ENCODE measurements around the gene ZNF622.
"Not testable (repeated sequence)": the region's sequence is repeated elsewhere in the genome, so short reads cannot be mapped to it uniquely, and the experiment has no call there.

ZNF622 gene

DNA sequence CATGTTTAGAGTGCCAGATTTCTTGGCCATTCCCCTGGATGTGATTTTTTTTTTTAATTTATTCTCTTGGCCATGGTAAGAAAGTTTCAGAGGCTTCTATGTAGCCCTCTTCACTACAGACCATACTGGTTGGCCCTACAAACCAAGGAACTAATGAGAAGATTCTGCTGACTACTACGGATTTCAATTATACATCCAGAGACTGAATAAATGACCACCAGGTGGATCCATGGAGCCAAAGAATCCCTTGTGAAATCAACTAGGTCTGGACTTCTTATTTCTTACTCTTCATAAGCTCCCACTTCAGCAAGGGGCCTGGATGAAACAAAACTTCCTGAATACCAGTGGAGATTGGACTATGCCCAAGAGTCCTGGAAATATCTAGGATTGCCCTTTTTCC lies 27.6 kb downstream of the ZNF622 start:
- in situ Hi-C loops (cut with HindIII; ENCODE audit: low sequenced_read_pairs): no loop called here

DNA sequence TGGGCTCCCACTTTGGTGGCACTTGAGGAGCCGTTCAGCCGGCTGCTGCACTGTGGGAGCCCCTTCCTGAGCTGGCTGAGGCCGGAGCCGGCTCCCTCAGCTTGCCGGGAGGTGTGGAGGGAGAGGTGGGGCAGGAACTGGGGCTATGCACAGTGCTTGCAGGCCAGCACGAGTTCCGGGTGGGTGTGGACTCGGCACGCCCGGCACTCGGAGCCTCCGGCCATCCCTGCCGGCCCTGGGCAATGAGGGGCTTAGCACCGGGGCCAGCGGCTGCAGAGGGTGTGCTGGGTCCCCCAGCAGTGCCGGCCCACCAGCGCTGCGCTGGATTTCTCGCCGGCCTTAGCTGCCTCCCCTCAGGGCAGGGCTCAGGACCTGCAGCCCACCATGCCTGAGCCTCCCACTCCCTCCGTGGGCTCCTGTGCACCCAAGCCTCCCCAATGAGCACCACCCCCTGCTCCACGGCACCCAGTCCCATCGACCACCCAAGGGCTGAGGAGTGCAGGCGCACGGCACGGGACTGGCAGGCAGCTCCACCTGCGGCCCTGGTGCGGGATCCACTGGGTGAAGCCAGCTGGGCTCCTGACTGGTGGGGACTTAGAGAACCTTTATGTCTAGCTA lies 29.4 kb downstream of the ZNF622 start:
- in situ Hi-C loops (cut with HindIII; ENCODE audit: low sequenced_read_pairs): not testable (repeated sequence)

DNA sequence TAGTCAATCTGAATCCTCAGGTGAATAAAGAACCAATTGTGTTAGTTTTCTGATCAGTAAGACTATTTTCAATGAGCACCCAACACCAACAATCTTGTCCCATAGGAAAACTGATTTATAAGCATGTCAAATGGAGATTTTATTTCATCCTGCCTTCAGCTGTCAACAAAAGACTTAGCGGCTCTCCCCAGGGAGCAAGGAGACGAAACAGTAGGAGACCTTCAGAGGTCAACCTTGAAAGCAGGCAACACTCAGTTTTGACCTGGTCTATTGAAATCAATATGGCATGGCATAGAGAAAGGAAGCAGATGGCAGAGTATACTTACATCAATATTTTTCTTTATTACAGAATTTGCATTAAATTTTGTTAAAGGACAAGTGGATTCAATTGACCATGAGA lies 34.1 kb downstream of the ZNF622 start:
- in situ Hi-C loops (cut with HindIII; ENCODE audit: low sequenced_read_pairs): no loop called here

DNA sequence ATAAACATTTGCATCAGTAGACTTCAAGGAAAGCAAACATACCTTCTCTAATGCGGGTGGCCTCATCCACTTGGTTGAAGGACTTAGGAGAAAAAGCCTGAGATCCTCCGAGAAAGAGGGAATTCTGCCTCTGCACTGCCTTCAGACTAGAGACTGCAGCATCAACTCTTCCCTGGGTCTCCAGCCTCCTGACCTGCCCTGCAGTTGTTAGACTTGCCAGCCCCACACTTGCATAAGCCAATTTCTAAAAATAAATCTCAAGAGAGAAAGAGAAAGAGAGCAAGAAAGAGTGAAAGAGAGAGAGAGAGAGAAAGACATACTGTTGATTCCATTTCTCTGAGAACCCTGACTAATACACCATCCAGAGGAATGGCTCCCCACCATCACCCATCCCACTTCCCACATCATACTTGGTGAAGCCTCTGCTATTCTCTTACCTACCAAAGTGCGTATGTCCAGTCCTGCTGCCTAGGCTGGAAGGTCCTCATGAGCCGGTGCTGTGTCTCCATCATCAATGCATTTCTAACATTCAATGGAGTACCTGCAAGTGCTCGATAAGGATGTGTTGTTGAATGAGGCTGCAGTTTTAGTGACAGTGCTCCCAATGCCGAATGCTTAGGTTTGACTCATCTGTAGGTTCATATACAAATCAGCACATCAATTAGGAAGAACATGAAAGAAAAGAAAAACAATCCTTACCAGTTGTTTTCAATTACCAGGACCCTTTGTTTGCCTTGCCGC lies 35.1 kb downstream of the ZNF622 start:
- in situ Hi-C loops (cut with HindIII; ENCODE audit: low sequenced_read_pairs): no loop called here

DNA sequence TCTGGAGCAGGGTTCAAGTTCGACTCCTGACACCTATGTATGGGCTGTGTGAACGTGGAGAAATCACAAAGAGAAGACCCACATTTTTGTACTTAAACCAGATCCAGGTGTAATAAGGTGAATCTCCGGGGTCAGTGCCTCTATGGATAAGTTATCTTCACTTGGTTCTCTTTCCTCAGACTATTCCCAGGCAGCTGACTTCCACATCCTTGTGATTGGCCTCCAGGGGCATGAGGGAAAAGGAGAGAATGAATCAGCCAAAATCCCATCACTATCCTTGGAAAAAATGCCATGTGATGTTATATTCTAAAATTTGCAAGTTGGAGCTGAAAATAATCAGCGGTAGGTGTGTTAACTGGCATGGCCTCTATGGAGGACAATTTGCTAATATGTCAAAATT lies 37.2 kb downstream of the ZNF622 start:
- in situ Hi-C loops (cut with HindIII; ENCODE audit: low sequenced_read_pairs): no loop called here

DNA sequence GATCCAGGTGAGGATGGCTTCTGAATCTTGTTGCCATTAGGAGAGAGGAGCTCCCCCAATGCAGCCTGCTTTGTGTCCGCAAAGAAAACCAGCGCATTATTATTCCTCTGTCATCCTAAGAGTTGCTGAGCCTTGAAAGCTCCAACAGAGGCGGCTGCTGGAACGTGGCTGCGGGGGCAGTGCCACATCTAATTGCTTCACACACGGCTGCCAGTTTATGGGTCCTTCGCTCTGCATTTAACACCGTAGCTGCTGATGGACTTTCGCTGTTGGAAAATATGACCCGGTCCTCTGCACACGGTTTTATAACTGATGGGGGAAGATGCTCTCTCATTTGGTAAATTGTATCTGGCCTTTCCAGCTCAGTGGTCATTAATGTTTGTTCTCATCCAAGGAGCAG lies 38.0 kb downstream of the ZNF622 start:
- in situ Hi-C loops (cut with HindIII; ENCODE audit: low sequenced_read_pairs): no loop called here

DNA sequence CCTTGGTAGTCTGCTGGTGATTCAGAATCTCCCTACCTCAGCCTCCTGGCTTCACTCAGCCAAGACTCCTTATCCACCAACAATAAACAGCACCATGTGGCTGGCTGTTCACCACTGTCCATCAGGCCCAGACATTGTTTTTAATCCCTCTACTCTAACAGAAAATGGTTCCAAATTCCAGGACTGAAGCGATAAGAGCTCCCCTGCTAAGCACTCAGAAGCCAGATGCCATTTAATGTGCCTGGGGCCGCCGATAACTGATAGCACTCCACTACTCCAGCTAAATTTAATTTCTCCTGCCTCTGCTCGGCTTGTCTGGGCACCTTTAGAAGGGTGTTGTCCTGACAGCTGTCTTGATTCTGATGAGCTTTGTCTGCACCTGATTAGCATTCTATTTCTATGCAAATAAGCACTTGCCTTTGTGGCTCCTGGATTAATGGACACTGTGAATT lies 47.1 kb downstream of the ZNF622 start:
- in situ Hi-C loops (cut with HindIII; ENCODE audit: low sequenced_read_pairs): no loop called here

DNA sequence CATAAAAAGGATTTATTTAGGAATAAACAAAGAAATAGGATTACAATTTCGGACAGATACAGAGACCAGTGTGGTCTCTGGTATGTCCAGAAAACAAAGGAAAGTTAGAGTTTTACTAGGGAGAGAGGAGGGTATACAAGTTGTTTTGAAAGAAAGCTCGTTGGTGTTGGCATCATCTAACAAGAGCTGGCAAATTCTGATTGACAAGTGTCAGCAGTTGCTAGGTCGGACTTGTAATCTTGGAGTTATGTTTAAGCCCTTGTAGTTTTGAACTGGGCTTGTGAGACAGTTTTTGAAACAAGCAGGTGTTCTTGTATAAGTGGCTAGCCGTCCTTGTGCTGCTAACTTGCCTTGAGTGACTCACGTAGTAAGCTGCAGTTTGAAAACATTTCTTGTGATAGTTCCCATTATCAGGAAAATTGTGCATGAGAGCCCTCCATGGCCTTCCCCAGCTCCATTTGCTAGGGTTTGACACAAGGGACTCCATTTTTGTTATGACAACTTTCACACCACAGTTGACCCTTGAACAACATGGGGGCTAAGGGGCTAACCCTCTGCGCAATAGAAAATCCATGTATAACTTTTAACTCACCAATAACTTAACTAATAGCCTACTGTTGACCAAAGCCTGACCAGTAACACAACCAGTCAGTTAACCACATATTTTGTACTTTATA lies 48.1 kb downstream of the ZNF622 start:
- in situ Hi-C loops (cut with HindIII; ENCODE audit: low sequenced_read_pairs): no loop called here

DNA sequence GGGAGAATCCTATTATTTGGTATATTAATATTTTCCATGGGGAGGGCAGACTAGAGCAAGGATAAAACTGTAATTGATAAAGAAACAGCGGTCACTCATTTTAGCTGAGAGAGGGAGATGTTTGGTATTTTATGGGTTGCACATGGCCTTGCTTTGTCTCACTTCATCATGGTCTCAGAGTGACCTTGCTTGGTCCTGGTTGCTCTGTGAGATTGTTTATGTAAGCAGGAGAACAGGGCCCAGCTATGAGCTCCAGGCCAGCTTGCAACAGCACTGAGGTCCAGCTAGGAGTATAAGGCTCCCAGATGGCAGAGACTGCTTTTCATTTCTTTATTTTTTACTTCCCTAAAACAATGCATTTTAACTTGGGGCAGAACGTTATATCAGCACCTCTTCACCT lies 50.7 kb downstream of the ZNF622 start:
- in situ Hi-C loops (cut with HindIII; ENCODE audit: low sequenced_read_pairs): no loop called here

DNA sequence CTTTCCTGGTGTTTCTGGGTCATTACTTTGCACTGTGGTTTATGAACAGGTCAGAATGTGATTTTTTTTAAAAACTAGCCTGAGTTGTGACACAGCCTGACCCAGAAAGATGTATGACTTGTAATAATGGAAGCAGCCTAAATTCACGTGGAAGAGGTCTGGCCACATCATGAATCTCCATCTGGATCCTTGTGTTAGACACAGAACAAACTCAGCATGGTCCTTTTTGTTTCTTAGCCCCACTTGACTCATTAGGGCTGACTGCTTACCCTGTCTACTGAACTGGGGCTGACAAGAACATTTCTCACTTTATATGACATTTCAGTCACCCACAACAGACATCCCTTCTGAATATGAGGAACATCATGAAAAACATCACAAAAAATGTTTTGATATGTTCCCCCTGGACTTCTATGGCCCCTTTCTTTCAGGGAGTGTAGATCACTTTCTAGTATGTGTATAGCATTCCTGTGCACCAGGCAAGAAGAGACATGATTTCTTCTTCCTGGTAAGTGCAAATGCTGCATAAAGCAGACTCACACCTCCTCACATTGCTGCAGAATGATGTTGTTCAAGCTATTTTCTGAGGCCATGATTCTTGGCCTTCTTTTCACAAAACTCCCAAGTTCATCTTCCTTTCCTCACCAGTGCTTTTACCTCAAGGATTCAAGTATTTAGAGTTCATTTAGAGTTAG lies 52.3 kb downstream of the ZNF622 start:
- in situ Hi-C loops (cut with HindIII; ENCODE audit: low sequenced_read_pairs): no loop called here

DNA sequence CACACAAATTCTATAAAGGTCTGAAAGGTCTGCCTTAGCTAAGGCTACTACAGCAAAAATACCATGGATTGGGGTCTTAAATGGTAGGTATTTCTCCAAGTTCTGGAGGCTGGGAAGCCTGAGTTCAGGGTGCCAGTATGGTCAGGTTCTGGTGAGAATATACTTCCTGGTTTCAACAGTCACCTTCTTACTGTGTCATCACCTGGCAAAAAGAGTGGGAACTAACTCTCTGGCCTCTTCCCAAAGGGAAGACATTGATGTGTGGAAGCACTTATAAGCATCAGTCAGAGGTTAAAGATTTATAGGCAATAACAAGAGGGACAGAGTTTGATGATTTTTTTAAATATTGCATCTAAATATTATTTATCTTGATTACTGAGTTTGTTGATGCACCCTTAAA lies 53.0 kb downstream of the ZNF622 start:
- in situ Hi-C loops (cut with HindIII; ENCODE audit: low sequenced_read_pairs): no loop called here

DNA sequence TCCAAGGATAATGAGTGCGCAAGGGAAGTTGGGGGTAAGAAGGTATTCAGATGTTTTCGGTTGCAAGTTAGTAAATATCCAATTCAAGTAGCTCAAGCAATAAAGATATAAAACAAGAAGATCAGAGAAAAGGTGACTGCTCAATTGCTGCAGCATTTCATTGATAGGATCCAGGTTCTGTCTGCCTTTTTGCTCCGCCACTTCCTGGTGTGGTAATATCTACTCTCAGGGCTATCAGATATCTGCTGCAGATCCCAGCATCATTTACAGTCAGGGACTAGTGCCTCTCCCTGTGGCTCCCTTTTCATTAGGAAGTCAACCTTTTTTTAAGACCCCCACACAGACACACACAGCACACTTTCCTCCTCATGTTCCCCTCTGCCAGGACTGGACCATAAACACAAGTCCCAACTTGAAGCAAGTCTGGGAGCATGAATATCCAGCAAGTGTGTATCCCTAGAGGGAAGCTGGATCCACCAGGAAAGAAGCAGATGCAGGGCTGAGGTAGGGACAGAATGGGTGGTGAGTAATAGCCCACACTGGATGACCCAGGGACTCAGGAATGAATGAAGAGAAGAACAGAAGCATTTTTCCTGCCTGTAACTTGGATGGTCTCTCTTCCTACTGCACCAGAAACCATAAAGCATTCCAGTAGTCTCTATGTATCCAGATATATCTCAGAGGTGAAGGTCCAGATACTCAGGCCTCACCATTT lies 53.7 kb downstream of the ZNF622 start:
- in situ Hi-C loops (cut with HindIII; ENCODE audit: low sequenced_read_pairs): no loop called here

DNA sequence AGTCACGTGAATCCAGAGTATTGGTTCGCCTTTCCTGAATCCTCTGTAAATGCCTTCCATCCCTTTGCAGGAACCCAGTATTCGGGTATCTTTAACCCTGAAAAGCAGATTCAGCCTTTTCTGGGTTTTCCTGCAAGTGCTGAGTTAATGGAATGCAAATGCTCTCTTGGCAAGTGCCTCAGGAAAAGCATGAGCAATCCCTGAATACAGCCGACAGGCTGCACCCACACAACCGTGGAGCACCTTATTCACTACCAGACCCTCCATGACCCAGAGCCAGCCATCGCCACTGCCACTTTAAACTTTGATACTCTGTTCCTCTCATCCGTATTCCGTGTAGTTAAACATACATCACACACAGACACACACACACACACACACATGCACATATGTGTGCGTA lies 54.4 kb downstream of the ZNF622 start:
- in situ Hi-C loops (cut with HindIII; ENCODE audit: low sequenced_read_pairs): no loop called here

DNA sequence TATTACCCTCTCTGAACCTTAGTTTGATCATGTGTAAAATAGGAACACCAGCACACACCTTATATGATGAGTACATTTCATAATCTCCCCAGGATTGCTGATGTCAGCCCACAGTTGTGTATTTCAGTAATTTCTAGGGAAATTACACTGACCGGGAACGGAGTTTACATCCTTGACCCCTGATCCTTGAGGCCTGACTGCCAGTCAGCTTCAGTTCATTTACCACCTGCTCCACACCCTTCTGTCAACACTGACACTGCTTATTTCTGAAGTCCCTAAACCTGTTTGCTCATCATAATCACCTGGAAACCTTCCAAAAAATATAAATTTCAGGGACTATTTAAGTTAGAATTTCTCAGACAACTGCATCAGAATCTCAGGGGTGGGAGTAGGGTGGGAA lies 55.3 kb downstream of the ZNF622 start:
- in situ Hi-C loops (cut with HindIII; ENCODE audit: low sequenced_read_pairs): no loop called here

DNA sequence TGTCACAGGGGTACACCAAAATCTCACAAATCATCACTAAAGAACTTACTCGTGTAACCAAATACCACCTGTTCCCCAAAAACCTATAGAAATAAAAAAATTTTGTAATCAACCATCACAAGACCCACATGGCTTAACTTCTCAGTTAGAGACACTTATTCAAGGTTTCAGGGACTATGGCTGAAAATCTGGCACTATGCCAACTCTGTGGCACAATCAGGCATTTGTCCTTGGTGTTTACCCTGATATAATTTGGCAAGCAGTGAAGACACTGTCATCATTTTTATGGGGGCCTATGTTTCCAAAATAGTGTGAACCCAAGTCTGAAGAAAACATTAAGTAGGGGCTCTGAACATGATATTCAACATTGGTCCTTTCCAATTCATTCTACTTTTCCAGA lies 59.0 kb downstream of the ZNF622 start:
- in situ Hi-C loops (cut with HindIII; ENCODE audit: low sequenced_read_pairs): loop anchor here (10.0 kb wide), 1 partner anchor 48 kb away; no protein-coding TSS in a partner anchor

DNA sequence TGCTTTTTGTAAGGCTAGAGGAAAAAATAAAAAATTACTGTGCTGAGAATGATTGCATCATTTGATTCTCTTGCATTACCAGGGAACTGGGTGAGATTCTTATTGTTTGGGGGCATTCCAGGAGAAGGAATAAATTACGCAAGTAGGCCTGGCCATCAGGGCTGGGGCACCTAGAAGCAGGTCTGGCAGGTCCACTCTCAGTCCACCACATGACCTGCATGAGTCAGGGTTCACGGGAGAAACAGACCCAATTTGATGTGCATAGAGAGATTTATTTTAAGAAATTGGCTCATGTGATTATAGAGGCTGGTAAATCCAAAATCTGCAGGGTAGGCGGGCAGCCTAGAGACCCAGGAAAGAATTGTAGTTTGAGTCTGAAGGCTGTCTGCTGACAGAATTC lies 59.6 kb downstream of the ZNF622 start:
- in situ Hi-C loops (cut with HindIII; ENCODE audit: low sequenced_read_pairs): loop anchor here (10.0 kb wide), 1 partner anchor 49 kb away; no protein-coding TSS in a partner anchor
